ENCODE data around the gene TBC1D1.

The TBC1D1 gene

GRCh38 chr4:38084877-38085711 lies 194.2 kb downstream of the TBC1D1 start:
- no peak for DNase-seq

GRCh38 chr4:38085751-38086150 lies 194.9 kb downstream of the TBC1D1 start:
- DNase-seq: no peak

GRCh38 chr4:38086151-38086848 lies 195.4 kb downstream of the TBC1D1 start:
- no peak for DNase-seq

- no peak for DNase-seq
Measured at GRCh38 chr4:38086849-38087226, 196.0 kb downstream of the TBC1D1 start.

- no peak for DNase-seq
Measured at GRCh38 chr4:38088321-38088720, 197.4 kb downstream of the TBC1D1 start.

- no peak for DNase-seq
Measured at GRCh38 chr4:38089961-38090360, 199.1 kb downstream of the TBC1D1 start.

GRCh38 chr4:38090455-38091246 lies 199.8 kb downstream of the TBC1D1 start:
- DNase-seq: no peak

GRCh38 chr4:38091636-38092035 lies 200.8 kb downstream of the TBC1D1 start:
- DNase-seq: no peak

GRCh38 chr4:38092701-38093100 lies 201.8 kb downstream of the TBC1D1 start:
- DNase-seq: no peak

GRCh38 chr4:38094419-38094818 lies 203.5 kb downstream of the TBC1D1 start:
- DNase-seq: no peak

- DNase-seq: no peak
Measured at GRCh38 chr4:38095691-38096090, 204.8 kb downstream of the TBC1D1 start.

- no peak for DNase-seq
Measured at GRCh38 chr4:38097818-38098217, 206.9 kb downstream of the TBC1D1 start.

- no peak for DNase-seq
Measured at GRCh38 chr4:38099020-38099600, 208.2 kb downstream of the TBC1D1 start.

GRCh38 chr4:38099908-38100407 lies 209.1 kb downstream of the TBC1D1 start:
- no peak for DNase-seq

- no peak for DNase-seq
Measured at GRCh38 chr4:38100474-38101255, 209.8 kb downstream of the TBC1D1 start.

- no peak for DNase-seq
Measured at GRCh38 chr4:38101563-38101962, 210.7 kb downstream of the TBC1D1 start.

- no peak for DNase-seq
Measured at GRCh38 chr4:38102957-38103588, 212.2 kb downstream of the TBC1D1 start.

GRCh38 chr4:38105475-38106220 lies 214.8 kb downstream of the TBC1D1 start:
- DNase-seq: no peak

GRCh38 chr4:38106311-38106710 lies 215.4 kb downstream of the TBC1D1 start:
- DNase-seq: no peak

- no peak for DNase-seq
Measured at GRCh38 chr4:38106886-38107514, 216.1 kb downstream of the TBC1D1 start.
